Psoas muscle (tissue), 8 donors: ENCODE measurements around the gene SLC1A3. TPM values are rescaled to one million over a fixed set of nuclear protein-coding genes. Genes with fewer than 3 reads are reported as not detected.

ENCODE experiments used
- ATAC-seq, 4 donors: fragments of 200-7000 bp; cut with Tn5 transposase; one replicate each; pipeline ENCODE4 v1.9.1; 2020; ENCODE audit warnings: moderate library complexity in 3 of 4, mild to moderate bottlenecking in 2 of 4
- DNase-seq, 2 donors: peaks; one replicate each; pipeline ENCODE4 v3.0.0-alpha.2; 2020
- H3K27ac ChIP-seq: fragments of 200-600 bp; one replicate; pipeline ENCODE4 v1.8.0; 2022
- H3K27me3 ChIP-seq, 3 donors: fragments of 200-600 bp in 1 of 3; one replicate each; pipeline versions ENCODE4 v1.6.1 to v1.8.0; 2013 to 2022; ENCODE audit warnings: low read length in 2 of 3, mild to moderate bottlenecking in 2 of 3, moderate library complexity in 1 of 3; ENCODE audit not compliant: insufficient read depth in 3 of 3
- H3K36me3 ChIP-seq, 2 donors: fragments of 200-600 bp in 1 of 2; one replicate each; pipeline versions ENCODE4 v1.6.1 to v1.8.0; 2013 to 2022; ENCODE audit warnings: low read depth in 1 of 2, mild to moderate bottlenecking in 1 of 2, moderate library complexity in 1 of 2; ENCODE audit not compliant: insufficient read depth in 1 of 2
- H3K4me1 ChIP-seq: fragments of 200-600 bp; one replicate; pipeline ENCODE4 v1.8.0; 2022
- H3K4me3 ChIP-seq: fragments of 200-600 bp; one replicate; pipeline ENCODE4 v1.8.0; 2022; ENCODE audit warnings: mild to moderate bottlenecking
- H3K9me3 ChIP-seq: fragments of 200-600 bp; one replicate; pipeline ENCODE4 v1.8.0; 2022
- CTCF ChIP-seq: fragments of 200-600 bp; IDR thresholded peaks from one replicate; pipeline ENCODE4 v1.8.0; 2022; ENCODE audit warnings: antibody characterized with exemption
- WGBS, 3 donors: extraction: QIAGEN DNeasy Blood & Tissue Kit; methylation state at CpG; one replicate each; pipeline versions ENCODE4 v1.1.6 to v1.1.7; 2013; 5-methylcytosine and 5-hydroxymethylcytosine counted together
- intact Hi-C, 2 donors: fragments of 100-400 bp; cut with DNase I; formaldehyde crosslinking; loops; one replicate each; pipeline versions ENCODE4 v1.11.0 to v1.14.2; 2022
- polyA plus RNA-seq, 3 donors: library from polyadenylated mRNA; stranded (reverse); fragments of 200-250 nt; gene quantifications; one replicate each; pipeline ENCODE4 v1.2.3, GENCODE V29; 2013
- total RNA-seq, 4 donors: library from RNA; stranded (reverse); fragmentation: NEBNext Ultra II Directional in 2 of 4; extraction: Animal tissue kit (Norgen Biotek cat#: 25700) in 2 of 4; gene quantifications; one replicate each; pipeline versions ENCODE4 v1.2.1 to v1.2.4, GENCODE V29; 2021 to 2023
- donor health status: healthy with polysubstance abuse.
- donor health status: DM: no; HTN: no; CAD: no; lungs with moderate emphysema.
- donor health status: Bipolar disorder and iron deficiency.
- donor health status: healthy.
- donor health status: DM: yes; HTN: yes; CAD: no.
- donor health status: DM: no; HTN: no; CAD: no.
- donor health status: DM: no; HTN: no; CAD: no.
- donor health status: DM: yes; HTN: yes; CAD: no.

The SLC1A3 gene
- total and polyA plus RNA-seq, 7 donors = 9.6 to 25.3 (median 17.4) TPM

- 63 to 77% (median 75%) methylated on average over 5 of the region's 5 CpGs for WGBS, 3 donors
- peaks cover 0 to 2% (median 0%) of the 10 kb centered on the region in 3 donors for H3K27me3 ChIP-seq
- H3K4me1 ChIP-seq = no peaks in the 10 kb centered on the region
- no peak overlapping the region for H3K4me3 ChIP-seq
- no peaks in the 10 kb centered on the region for H3K9me3 ChIP-seq
- no peak overlapping the region for H3K27ac ChIP-seq
- H3K36me3 ChIP-seq = no peaks in the 10 kb centered on the region
- intact Hi-C loops = no loop called here
- no peak for TF ChIP-seq CTCF
- no peak for ATAC-seq
- DNase-seq = no peak
Measured at GRCh38 chr5:36721664-36722235, 115.3 kb downstream of the SLC1A3 start.

- intact Hi-C loops = no loop called here
- ATAC-seq (no peak), DNase-seq (no peak)
- Histone ChIP-seq H3K4me3 (no peak overlapping the region), H3K27ac (no peak overlapping the region), H3K4me1 (no peaks in the 10 kb centered on the region), H3K9me3 (no peaks in the 10 kb centered on the region), H3K36me3 (no peaks in the 10 kb centered on the region), H3K27me3 (peaks cover 0 to 2% (median 0%) of the 10 kb centered on the region in 3 donors)
- TF ChIP-seq CTCF = no peak
- 61 to 68% (median 65%) methylated on average over 6 of the region's 6 CpGs for WGBS, 3 donors
Measured at GRCh38 chr5:36722900-36723299, 116.5 kb downstream of the SLC1A3 start.

- Histone ChIP-seq H3K4me1 (no peaks in the 10 kb centered on the region), H3K27ac (no peak overlapping the region), H3K9me3 (no peaks in the 10 kb centered on the region), H3K4me3 (no peak overlapping the region), H3K36me3 (no peaks in the 10 kb centered on the region), H3K27me3 (peaks cover 0 to 2% (median 0%) of the 10 kb centered on the region in 3 donors)
- WGBS, 3 donors = 50 to 68% (median 54%) methylated on average over 2 of the region's 2 CpGs
- DNase-seq (no peak), ATAC-seq (peak in 1 of 4 donors; percentile 40)
- no peak for TF ChIP-seq CTCF
- intact Hi-C loops = no loop called here
Measured at GRCh38 chr5:36723912-36724311, 117.5 kb downstream of the SLC1A3 start.

GRCh38 chr5:36724467-36725332, 118.3 kb downstream of the SLC1A3 start:
- no peak overlapping the region for H3K27ac ChIP-seq
- 73 to 82% (median 81%) methylated on average over 6 of the region's 6 CpGs for WGBS, 3 donors
- H3K9me3 ChIP-seq = no peaks in the 10 kb centered on the region
- ATAC-seq = peak; percentile 27 to 54 (median 40)
- H3K4me3 ChIP-seq = no peak overlapping the region
- H3K27me3 ChIP-seq = peaks cover 0 to 2% (median 0%) of the 10 kb centered on the region in 3 donors
- intact Hi-C loops = loop anchor here in 1 of 2 donors (5.0 kb wide), 1 partner anchor 148 kb away; no protein-coding TSS in a partner anchor
- DNase-seq = peak; percentile 32 to 56
- no peaks in the 10 kb centered on the region for H3K4me1 ChIP-seq
- H3K36me3 ChIP-seq = no peaks in the 10 kb centered on the region
- TF ChIP-seq CTCF = no peak
